HCT116 (cell line): ENCODE measurements around the gene AMOTL1. TPM values are rescaled to one million over a fixed set of nuclear protein-coding genes. Genes with fewer than 3 reads are reported as not detected.

Experiments used
- ATAC-seq: fragments of 200-7000 bp; cut with Tn5 transposase; 2 replicates; pipeline ENCODE4 v1.9.1; 2020; ENCODE audit warnings: mild to moderate bottlenecking, moderate library complexity
- BruUV-seq: library from RNA; stranded (reverse); fragments of 400-500 nt; replicated peaks from 2 replicates; lab custom pipeline; 2021; lab: Mats Ljungman, UMichigan
- CTCF ChIA-PET: fragments of 300-600 bp; sonication (Branson Sonifier 250); formaldehyde crosslinking; loops from one replicate; lab custom pipeline; 2021; ENCODE audit warnings: antibody characterized with exemption; lab: Charles Lee
- POLR2A ChIA-PET: fragments of 300-600, 350-600 bp; sonication (Branson Sonifier 250); formaldehyde crosslinking; loops from one replicate; lab custom pipeline; 2021; ENCODE audit warnings: antibody characterized with exemption; lab: Charles Lee
- RAD21 ChIA-PET, 2 experiments: fragments of 300-600 bp; sonication (Branson Sonifier 250); formaldehyde crosslinking; loops; one replicate each; lab custom pipeline; 2023; ENCODE audit warnings: low total read pairs in 2 of 2; ENCODE audit not compliant: uncharacterized antibody in 2 of 2, unreplicated experiment in 2 of 2, low non-redundant PET in 1 of 2; lab: Charles Lee
- DNase-seq: peaks from one replicate; pipeline ENCODE4 v3.0.0-alpha.2; 2010; ENCODE audit warnings: low read depth, low spot score
- H2AFZ ChIP-seq: fragments of 200-600 bp; shearing (Covaris generic), sonication (generic); 2 replicates; pipeline ENCODE4 v1.6.1; 2017; ENCODE audit warnings: low read depth, mixed run types, mixed read lengths, antibody characterized with exemption, low read length; ENCODE audit not compliant: poor library complexity, severe bottlenecking
- H3K27ac ChIP-seq: 2 replicates; pipeline ENCODE4 v1.5.1; 2012; ENCODE audit warnings: low read depth, low read length
- H3K27me3 ChIP-seq: fragments of 200-600 bp; sonication (generic); 2 replicates; pipeline ENCODE4 v1.6.1; 2016; ENCODE audit warnings: mixed run types, low read length, mixed read lengths; ENCODE audit not compliant: insufficient read depth
- H3K36me3 ChIP-seq, 2 experiments: fragments of 200-500 bp in 1 of 2; fragments of 200-600 bp in 1 of 2; sonication (Bioruptor generic) in 1 of 2; sonication (generic) in 1 of 2; 2 replicates each; pipeline versions ENCODE4 v1.5.1 to v1.6.1; 2014 to 2016; ENCODE audit warnings: low read length in 2 of 2, inconsistent platforms in 1 of 2, mixed read lengths in 1 of 2, mixed run types in 1 of 2; ENCODE audit not compliant: insufficient read depth in 2 of 2, control insufficient read depth in 1 of 2
- H3K4me1 ChIP-seq, 2 experiments: fragments of 200-600 bp in 1 of 2; sonication (generic) in 1 of 2; 2 replicates each; pipeline versions ENCODE4 v1.5.1 to v1.6.1; 2012 to 2017; ENCODE audit warnings: low read length in 2 of 2, inconsistent platforms in 1 of 2, mild to moderate bottlenecking in 1 of 2, mixed read lengths in 1 of 2, mixed run types in 1 of 2, moderate library complexity in 1 of 2; ENCODE audit not compliant: insufficient read depth in 2 of 2, control insufficient read depth in 1 of 2
- H3K4me2 ChIP-seq: fragments of 200-600 bp; sonication (generic); 2 replicates; pipeline ENCODE4 v1.6.1; 2017; ENCODE audit warnings: mixed run types, low read length, mixed read lengths
- H3K4me3 ChIP-seq, 2 experiments: fragments of 200-600 bp in 1 of 2; sonication (generic) in 1 of 2; replicated peaks in 1 of 2; 2 replicates each; pipeline ENCODE4 v1.5.1; 2011 to 2016; ENCODE audit warnings: low read length in 2 of 2, control low read depth in 1 of 2, low read depth in 1 of 2, mild to moderate bottlenecking in 1 of 2, mixed read lengths in 1 of 2, mixed run types in 1 of 2
- H3K79me2 ChIP-seq: fragments of 200-600 bp; sonication (generic); 2 replicates; pipeline ENCODE4 v1.6.1; 2017; ENCODE audit warnings: mild to moderate bottlenecking, mixed run types, low read length, moderate library complexity, mixed read lengths; ENCODE audit not compliant: insufficient read depth
- H3K9ac ChIP-seq: fragments of 200-600 bp; sonication (generic); 2 replicates; pipeline ENCODE4 v1.6.1; 2016; ENCODE audit warnings: low read length, mixed read lengths
- H3K9me2 ChIP-seq: fragments of 200-600 bp; sonication (generic), shearing (Covaris generic); 2 replicates; pipeline ENCODE4 v1.6.1; 2017; ENCODE audit warnings: mixed run types, mild to moderate bottlenecking, moderate library complexity; ENCODE audit not compliant: insufficient read depth
- H3K9me3 ChIP-seq, 2 experiments: fragments of 200-500 bp in 1 of 2; fragments of 200-600 bp in 1 of 2; sonication (Bioruptor generic) in 1 of 2; sonication (generic) in 1 of 2; 2 replicates each; pipeline ENCODE4 v1.6.1; 2014 to 2017; ENCODE audit warnings: low read length in 2 of 2, mixed read lengths in 2 of 2, inconsistent platforms in 1 of 2, low read depth in 1 of 2, mild to moderate bottlenecking in 1 of 2, mixed run types in 1 of 2, moderate library complexity in 1 of 2; ENCODE audit not compliant: control insufficient read depth in 1 of 2, insufficient read depth in 1 of 2
- H4K20me1 ChIP-seq: fragments of 200-600 bp; sonication (generic), shearing (Covaris generic); 2 replicates; pipeline ENCODE4 v1.6.1; 2017; ENCODE audit warnings: mixed run types, mild to moderate bottlenecking, moderate library complexity; ENCODE audit not compliant: insufficient read depth
- CEBPB ChIP-seq: IDR thresholded peaks from 2 replicates; pipeline ENCODE4 v1.6.1; 2012; ENCODE audit warnings: low read depth
- EZH2 ChIP-seq: fragments of 200-600 bp; sonication (generic); IDR thresholded peaks from 2 replicates; pipeline ENCODE4 v1.6.1; 2017; ENCODE audit warnings: antibody characterized with exemption, mixed run types
- EZH2phosphoT487 ChIP-seq: fragments of 200-600 bp; IDR thresholded peaks from 2 replicates; pipeline ENCODE4 v1.6.1; 2018; ENCODE audit warnings: antibody characterized with exemption, borderline replicate concordance
- FOSL1 ChIP-seq: IDR thresholded peaks from 2 replicates; pipeline ENCODE4 v1.6.1; 2012; ENCODE audit warnings: low read depth
- POLR2A ChIP-seq: IDR thresholded peaks from 2 replicates; pipeline ENCODE4 v1.7.0; 2011; ENCODE audit warnings: borderline replicate concordance; ENCODE audit not compliant: insufficient read depth, insufficient read length; ENCODE audit errors: extremely low read depth
- POLR2AphosphoS5 ChIP-seq: IDR thresholded peaks from 2 replicates; pipeline ENCODE4 v1.6.1; 2011; ENCODE audit warnings: mild to moderate bottlenecking, low read depth, low read length, moderate library complexity
- REST ChIP-seq: IDR thresholded peaks from 2 replicates; pipeline ENCODE4 v1.6.1; 2012; ENCODE audit warnings: low read depth
- SIN3A ChIP-seq: IDR thresholded peaks from 2 replicates; pipeline ENCODE4 v1.6.1; 2012; ENCODE audit warnings: low read depth
- TCF7L2 ChIP-seq: IDR thresholded peaks from 2 replicates; pipeline ENCODE4 v1.7.0; 2011; ENCODE audit warnings: borderline replicate concordance, inconsistent platforms; ENCODE audit not compliant: insufficient read depth, insufficient read length; ENCODE audit errors: extremely low read depth
- intact Hi-C: fragments of 100-400 bp; cut with micrococcal nuclease; formaldehyde crosslinking; loops from 2 replicates; pipeline ENCODE4 v1.10.0; 2022
- total RNA-seq: library from RNA; stranded (reverse); gene quantifications from one replicate; pipeline ENCODE4 v1.2.1, GENCODE V29; 2021; ENCODE audit not compliant: unreplicated experiment
- TF ChIP-seq, protein P1 (sequence below): IDR thresholded peaks from 2 replicates; pipeline ENCODE4 v1.6.1; 2012
- TF ChIP-seq, protein P2 (sequence below): IDR thresholded peaks from 2 replicates; pipeline ENCODE4 v1.6.1; 2012

The AMOTL1 gene
- total RNA-seq, 1 experiment from 2014 or later = 27.6 TPM

DNA sequence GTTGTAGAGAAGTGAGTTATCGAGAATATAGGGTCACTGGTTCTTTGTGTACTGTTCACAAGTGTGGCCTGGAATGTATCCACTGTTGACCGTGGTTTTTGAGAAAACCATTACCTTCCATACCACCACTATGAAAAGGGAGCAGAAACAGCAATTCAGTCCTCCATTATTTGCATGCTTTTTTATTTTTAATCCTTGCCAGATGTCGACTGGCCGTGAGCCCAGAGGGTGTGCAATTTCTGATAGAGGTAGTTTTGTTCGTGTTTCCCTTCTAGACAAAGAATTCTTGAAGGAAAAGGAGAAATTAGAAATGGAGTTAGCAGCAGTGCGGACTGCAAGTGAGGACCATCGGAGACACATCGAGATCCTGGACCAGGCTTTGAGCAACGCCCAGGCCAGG lies 81.7 kb downstream of the AMOTL1 start:
- BruUV-seq = no TSS peak
- POLR2A ChIA-PET = no interaction called here
- DNase-seq (no peak), ATAC-seq (no peak)
- RAD21 ChIA-PET = no interaction called here
- no peaks in the 10 kb centered on the region for H3K79me2 ChIP-seq
- H3K27ac ChIP-seq = no peak overlapping the region
- no peaks in the 10 kb centered on the region; the same call in 1 of the 2 replicates for H4K20me1 ChIP-seq
- no peak overlapping the region for H3K4me2 ChIP-seq
- H3K4me3 ChIP-seq = no peak overlapping the region
- no peaks in the 10 kb centered on the region for H3K9me2 ChIP-seq
- H3K4me1 ChIP-seq = no peaks in the 10 kb centered on the region
- no peaks in the 10 kb centered on the region for H3K36me3 ChIP-seq
- intact Hi-C loops = no loop called here
- H3K9me3 ChIP-seq = no peaks in the 10 kb centered on the region
- no peaks in the 10 kb centered on the region for H3K27me3 ChIP-seq
- H2AFZ ChIP-seq = no peak overlapping the region
- CTCF ChIA-PET = no interaction called here
- TF ChIP-seq REST = no peak
- no peak for TF ChIP-seq POLR2A
- H3K9ac ChIP-seq = no peak overlapping the region

DNA sequence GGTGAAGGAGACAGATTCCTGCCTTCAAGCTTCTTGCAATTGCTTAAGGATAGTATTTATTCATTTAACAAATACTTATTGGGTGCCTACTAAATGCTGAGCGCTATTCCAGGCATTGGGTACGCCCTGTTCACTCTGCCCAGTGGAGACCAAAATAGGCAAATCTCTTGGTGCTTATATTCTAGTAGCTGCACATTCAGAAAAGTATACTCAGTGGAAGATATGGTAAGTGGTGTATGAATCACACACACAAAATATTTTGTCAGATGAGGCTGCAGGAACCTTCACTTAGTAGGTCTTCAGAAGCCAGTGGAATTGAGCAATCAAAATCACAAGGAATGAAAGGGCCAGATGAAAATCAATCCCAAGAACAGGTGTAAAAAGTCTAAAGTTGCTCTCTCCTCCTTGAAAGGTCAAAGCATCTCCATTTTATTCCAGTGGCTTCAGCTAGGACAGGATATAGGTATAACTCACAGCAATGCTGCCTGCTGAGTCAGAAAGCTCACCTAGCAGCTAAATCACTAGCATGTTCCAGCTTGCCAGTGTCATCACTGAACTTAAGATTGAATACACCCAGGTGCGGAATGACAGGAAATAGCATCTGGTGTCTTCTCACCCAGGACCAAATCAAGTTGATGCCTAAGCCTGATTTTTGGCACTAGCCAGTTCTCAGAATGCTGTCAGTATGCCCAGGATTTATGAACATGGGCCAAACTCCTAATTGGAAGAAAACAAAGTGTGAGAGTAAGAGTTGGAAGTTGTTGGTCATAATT lies 83.9 kb downstream of the AMOTL1 start:
- intact Hi-C loops = no loop called here
- Histone ChIP-seq H3K9me2 (no peaks in the 10 kb centered on the region), H3K9ac (no peak overlapping the region), H3K4me2 (no peak overlapping the region), H3K27ac (no peak overlapping the region), H3K79me2 (no peaks in the 10 kb centered on the region), H3K36me3 (no peaks in the 10 kb centered on the region), H2AFZ (no peak overlapping the region), H3K27me3 (no peaks in the 10 kb centered on the region), H3K4me1 (no peaks in the 10 kb centered on the region), H3K9me3 (no peaks in the 10 kb centered on the region), H4K20me1 (no peaks in the 10 kb centered on the region; the same call in 1 of the 2 replicates), H3K4me3 (no peak overlapping the region)
- ChIA-PET CTCF (no interaction called here), POLR2A (no interaction called here), RAD21 (no interaction called here)
- no TSS peak for BruUV-seq
- ATAC-seq (no peak), DNase-seq (no peak)
- TF ChIP-seq, protein P1, sequence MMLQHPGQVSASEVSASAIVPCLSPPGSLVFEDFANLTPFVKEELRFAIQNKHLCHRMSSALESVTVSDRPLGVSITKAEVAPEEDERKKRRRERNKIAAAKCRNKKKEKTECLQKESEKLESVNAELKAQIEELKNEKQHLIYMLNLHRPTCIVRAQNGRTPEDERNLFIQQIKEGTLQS = no peak
- TF ChIP-seq POLR2A (no peak), POLR2AphosphoS5 (no peak), REST (no peak), SIN3A (no peak), EZH2phosphoT487 (no peak), CEBPB (no peak), EZH2 (no peak), FOSL1 (no peak), TCF7L2 (no peak)
- TF ChIP-seq, protein P2, sequence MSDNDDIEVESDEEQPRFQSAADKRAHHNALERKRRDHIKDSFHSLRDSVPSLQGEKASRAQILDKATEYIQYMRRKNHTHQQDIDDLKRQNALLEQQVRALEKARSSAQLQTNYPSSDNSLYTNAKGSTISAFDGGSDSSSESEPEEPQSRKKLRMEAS = no peak
